LNCAP (cell line): ENCODE measurements around the gene ANO3.

Experiments used
- TF ChIP-seq, protein P1 (sequence below): fragments of 450-650 bp; IDR thresholded peaks from 2 replicates; pipeline ENCODE4 v1.5.1; 2017; ENCODE audit warnings: mild to moderate bottlenecking

Gene ANO3

DNA sequence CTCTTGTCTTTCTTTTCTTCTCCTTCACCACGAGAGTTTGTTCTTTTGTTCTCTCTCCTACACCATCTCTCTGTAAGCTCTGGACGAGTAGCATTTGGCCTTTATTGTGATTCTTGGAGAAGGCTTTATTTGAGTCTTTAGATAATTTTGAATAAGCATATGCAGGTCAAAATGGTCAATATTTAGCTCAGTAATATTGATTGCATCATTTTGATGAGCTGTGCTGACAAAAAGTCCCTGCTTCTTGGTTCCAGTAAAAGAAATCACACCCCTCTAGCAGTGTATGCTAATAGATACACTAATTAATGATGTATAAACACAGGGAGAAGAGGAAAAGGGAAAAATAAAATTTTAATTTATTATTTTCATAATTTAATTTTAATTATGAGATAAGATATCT, 266.0 kb downstream of the ANO3 start:
- TF ChIP-seq, protein P1, sequence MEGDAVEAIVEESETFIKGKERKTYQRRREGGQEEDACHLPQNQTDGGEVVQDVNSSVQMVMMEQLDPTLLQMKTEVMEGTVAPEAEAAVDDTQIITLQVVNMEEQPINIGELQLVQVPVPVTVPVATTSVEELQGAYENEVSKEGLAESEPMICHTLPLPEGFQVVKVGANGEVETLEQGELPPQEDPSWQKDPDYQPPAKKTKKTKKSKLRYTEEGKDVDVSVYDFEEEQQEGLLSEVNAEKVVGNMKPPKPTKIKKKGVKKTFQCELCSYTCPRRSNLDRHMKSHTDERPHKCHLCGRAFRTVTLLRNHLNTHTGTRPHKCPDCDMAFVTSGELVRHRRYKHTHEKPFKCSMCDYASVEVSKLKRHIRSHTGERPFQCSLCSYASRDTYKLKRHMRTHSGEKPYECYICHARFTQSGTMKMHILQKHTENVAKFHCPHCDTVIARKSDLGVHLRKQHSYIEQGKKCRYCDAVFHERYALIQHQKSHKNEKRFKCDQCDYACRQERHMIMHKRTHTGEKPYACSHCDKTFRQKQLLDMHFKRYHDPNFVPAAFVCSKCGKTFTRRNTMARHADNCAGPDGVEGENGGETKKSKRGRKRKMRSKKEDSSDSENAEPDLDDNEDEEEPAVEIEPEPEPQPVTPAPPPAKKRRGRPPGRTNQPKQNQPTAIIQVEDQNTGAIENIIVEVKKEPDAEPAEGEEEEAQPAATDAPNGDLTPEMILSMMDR, result no peak

DNA sequence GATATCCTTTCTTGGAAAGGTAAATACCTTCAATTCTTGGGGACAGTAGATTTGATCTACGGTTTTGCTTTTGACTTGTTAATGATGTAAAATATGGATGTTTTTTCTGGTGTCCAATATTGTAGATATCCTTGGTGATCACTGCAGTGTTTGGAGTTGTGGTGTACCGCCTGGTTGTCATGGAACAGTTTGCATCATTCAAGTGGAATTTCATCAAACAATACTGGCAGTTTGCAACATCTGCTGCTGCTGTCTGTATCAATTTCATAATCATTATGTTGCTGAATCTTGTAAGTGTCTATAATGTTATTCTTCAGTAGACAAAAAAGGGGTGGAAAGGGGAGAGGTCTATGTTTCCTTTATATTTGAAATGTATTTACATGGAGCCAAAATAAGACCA, 267.5 kb downstream of the ANO3 start:
- TF ChIP-seq, protein P1, result no peak

DNA sequence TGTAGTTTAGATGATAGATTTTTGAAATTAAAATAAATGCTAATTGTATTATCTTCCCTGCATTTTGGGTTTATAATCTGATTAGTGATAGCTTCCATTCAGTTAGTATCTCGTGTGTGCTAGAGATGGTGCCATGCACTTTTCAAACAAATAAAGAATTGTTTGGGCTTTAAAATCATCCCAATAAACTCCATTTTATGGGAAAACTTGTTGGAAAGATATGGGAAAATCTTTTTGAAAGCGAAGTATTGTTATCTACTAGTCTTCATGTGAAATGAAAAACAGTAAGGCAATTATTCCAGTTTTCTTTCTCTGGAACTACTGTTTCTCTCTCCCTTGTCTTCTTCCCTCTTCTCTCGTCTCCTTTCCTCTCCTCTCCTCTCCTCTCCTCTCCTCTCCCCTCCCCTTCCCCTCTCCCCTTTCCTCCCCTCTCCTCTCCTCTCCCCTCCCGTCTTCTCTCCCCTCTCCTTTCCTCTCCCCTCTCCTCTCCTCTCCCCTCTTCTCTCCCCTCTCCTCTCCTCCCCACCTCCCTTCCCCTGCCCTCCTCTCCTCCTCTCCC, 268.0 kb downstream of the ANO3 start:
- TF ChIP-seq, protein P1, result no peak

DNA sequence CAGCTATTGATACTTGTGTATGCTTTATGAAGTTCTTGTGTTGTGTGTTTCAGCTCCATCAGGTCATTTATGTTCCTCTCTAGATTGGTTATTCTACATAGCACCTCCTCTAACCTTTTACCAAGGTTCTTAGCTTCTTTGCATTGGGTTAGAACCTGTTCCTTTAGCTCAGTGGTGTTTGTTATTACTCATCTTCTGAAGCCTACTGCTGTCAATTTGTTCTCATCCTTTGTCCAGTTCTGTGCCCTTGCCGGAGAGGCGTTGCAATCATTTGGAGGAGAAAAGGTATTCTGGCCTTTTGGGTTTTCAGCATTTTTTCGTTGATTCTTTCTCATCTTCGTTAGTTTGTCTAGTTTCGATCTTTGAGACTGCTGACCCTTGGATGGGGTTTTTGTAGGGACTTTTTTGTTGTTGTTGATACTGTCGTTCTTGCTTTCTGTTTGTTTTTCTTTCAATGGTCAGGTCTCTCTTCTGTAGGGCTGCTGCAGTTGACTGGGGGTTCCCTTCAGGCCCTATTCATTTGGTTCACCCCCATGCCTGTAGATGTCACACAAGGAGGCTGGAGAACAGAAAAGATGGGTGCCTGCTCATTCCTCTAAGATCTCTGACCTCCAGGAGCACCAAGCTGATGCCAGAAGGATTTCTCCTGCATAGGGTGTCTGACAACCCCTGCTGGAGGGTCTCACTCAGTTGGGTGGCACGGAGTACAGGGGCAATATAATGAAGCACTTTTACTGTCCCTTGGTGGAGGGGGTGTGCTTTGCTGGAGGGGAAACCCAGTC, 276.0 kb downstream of the ANO3 start:
- TF ChIP-seq, protein P1, result no peak

DNA sequence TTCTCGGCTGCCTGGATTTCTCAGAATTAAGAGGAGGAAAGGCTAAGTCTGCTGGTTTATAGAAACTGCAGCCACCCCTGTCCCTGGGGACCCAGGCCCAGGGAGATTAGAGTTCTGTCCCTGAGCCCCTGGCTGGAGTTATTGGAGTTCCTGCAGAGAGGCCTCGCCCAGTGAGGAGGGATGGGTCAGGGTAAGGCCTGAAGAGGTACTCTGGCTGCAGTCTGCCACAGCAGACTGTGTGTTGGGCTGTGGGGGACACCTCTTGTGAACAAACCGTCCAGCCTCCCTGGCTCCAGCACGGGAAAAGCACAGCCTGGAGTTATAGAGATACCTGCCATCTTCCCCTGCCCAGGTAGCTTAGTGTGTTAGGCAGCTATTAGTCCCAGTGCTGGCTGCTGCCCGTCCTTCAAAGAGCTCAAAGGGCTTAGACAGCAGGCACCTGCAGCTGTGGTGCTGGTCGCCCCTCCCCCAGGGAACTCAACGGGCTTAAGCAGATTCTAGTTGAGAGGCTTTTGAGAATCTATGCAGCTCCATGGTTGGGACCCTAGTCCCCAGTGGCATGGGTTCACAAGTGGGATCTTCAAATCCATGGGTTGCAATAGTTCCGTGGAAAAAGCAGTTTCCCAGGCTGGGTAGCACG, 276.7 kb downstream of the ANO3 start:
- TF ChIP-seq, protein P1, result no peak

DNA sequence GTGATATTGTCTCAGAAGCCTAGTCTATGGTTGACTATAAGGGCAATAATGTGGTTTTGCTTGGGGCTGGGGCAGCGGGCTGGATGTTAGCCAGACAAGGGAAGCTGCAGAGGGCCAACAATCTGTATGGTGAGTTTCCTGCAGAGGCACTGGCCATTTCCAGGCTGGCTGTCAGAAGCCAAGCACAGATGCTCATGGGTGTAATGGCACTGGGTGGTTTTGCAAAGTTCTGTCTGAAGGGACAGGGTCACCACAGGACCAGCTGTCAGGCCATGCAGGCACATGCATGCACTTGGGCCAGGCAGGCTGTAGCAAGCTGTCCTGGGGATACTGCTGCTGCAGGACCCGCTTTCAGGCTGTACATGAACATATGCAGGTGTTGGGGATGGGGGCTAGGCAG, 281.8 kb downstream of the ANO3 start:
- TF ChIP-seq, protein P1, result no peak

DNA sequence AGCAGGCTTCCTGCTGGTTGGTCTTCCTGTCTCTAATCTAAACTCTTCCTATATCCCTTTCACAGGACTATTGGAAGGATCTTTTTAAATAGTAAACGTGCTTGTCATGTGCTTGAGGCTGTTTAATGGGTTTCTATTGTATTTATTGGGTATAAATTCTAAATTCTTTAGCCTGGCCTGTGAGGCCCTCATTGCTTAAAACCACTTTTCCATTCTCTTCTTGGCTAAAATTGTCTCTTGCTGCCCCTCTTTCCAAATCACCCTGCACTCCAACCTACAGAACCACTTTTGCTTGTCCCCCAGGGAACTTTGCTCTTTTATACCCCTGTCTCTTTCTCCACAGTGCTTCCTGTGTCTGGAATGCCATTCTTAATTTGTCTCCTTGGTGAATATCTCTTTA, 286.5 kb downstream of the ANO3 start:
- TF ChIP-seq, protein P1, result no peak
